Immature natural killer cell (primary cell): ENCODE results near the gene BIRC2. TPM values are rescaled to one million over a fixed set of nuclear protein-coding genes. Genes with fewer than 3 reads are reported as not detected.
A peak's percentile ranks its signal among the peaks of the same experiment; 100 is the strongest.
"Not testable (repeated sequence)": the region's sequence is repeated elsewhere in the genome, so short reads cannot be mapped to it uniquely, and the experiment has no call there.

Experiments
- DNase-seq, 3 donors: peaks; one replicate each; pipeline ENCODE4 v3.0.0; 2022; ENCODE audit warnings: mixed read lengths in 1 of 3
- H3K27ac Mint-ChIP-seq, 6 donors: one replicate each; pipeline ENCODE4 v1.8.0; 2020; ENCODE audit warnings: mixed read lengths in 6 of 6, mild to moderate bottlenecking in 5 of 6, inconsistent platforms in 4 of 6, moderate library complexity in 3 of 6
- H3K27me3 Mint-ChIP-seq, 3 donors: one replicate each; pipeline ENCODE4 v1.8.0; 2020 to 2021; ENCODE audit warnings: low read depth in 3 of 3, mild to moderate bottlenecking in 3 of 3, mixed read lengths in 3 of 3, moderate library complexity in 3 of 3, inconsistent platforms in 1 of 3
- H3K36me3 Mint-ChIP-seq, 3 donors: one replicate each; pipeline ENCODE4 v1.8.0; 2020; ENCODE audit warnings: mixed read lengths in 3 of 3, inconsistent platforms in 2 of 3, mild to moderate bottlenecking in 2 of 3
- H3K4me1 Mint-ChIP-seq, 2 donors: one replicate each; pipeline ENCODE4 v1.8.0; 2020; ENCODE audit warnings: inconsistent platforms in 2 of 2, mild to moderate bottlenecking in 2 of 2, mixed read lengths in 2 of 2, moderate library complexity in 1 of 2
- H3K4me3 Mint-ChIP-seq, 5 donors: one replicate each; pipeline ENCODE4 v1.8.0; 2020; ENCODE audit warnings: mild to moderate bottlenecking in 5 of 5, mixed read lengths in 5 of 5, inconsistent platforms in 3 of 5, moderate library complexity in 3 of 5
- H3K9me3 Mint-ChIP-seq, 6 donors: one replicate each; pipeline ENCODE4 v1.8.0; 2020; ENCODE audit warnings: mild to moderate bottlenecking in 6 of 6, mixed read lengths in 6 of 6, inconsistent platforms in 4 of 6, moderate library complexity in 3 of 6
- polyA plus RNA-seq, 3 donors: library from polyadenylated mRNA; unstranded; fragments of 300-500 nt; fragmentation: Illumina TruSeq; gene quantifications; one replicate each; pipeline ENCODE4 v1.2.3, GENCODE V29; 2021

BIRC2 gene
- polyA plus RNA-seq, 3 donors from 2014 or later = 30.8 to 44.5 (median 35.4) TPM

- H3K27ac Mint-ChIP-seq = no peak overlapping the region
- no peaks in the 10 kb centered on the region for H3K9me3 Mint-ChIP-seq
- H3K36me3 Mint-ChIP-seq = peaks cover 22 to 36% (median 26%) of the 10 kb centered on the region in 3 donors
- no peaks in the 10 kb centered on the region for H3K27me3 Mint-ChIP-seq
- no peak for DNase-seq
- H3K4me3 Mint-ChIP-seq = no peak overlapping the region
- no peaks in the 10 kb centered on the region for H3K4me1 Mint-ChIP-seq
Observed at GRCh38 chr11:102331341-102331740, 15.7 kb upstream of the BIRC2 start.

GRCh38 chr11:102332611-102332994 is 14.4 kb upstream of the BIRC2 start:
- no peaks in the 10 kb centered on the region for H3K9me3 Mint-ChIP-seq
- no peak overlapping the region for H3K4me3 Mint-ChIP-seq
- H3K36me3 Mint-ChIP-seq = peaks cover 22 to 41% (median 30%) of the 10 kb centered on the region in 3 donors
- H3K27ac Mint-ChIP-seq = peak overlapping the region in 3 of 6 donors; percentile 15 to 30 (median 17)
- no peaks in the 10 kb centered on the region for H3K27me3 Mint-ChIP-seq
- no peak for DNase-seq
- H3K4me1 Mint-ChIP-seq = no peaks in the 10 kb centered on the region

GRCh38 chr11:102338479-102339010 is 8.5 kb upstream of the BIRC2 start:
- H3K27me3 Mint-ChIP-seq = no peaks in the 10 kb centered on the region
- H3K4me3 Mint-ChIP-seq = no peak overlapping the region
- H3K27ac Mint-ChIP-seq = peak overlapping the region in 3 of 6 donors; percentile 44 to 69 (median 46)
- DNase-seq = no peak
- no peaks in the 10 kb centered on the region for H3K9me3 Mint-ChIP-seq
- peaks cover 4 to 21% (median 11%) of the 10 kb centered on the region in 3 donors for H3K36me3 Mint-ChIP-seq
- peaks cover 4 to 6% of the 10 kb centered on the region in 2 donors for H3K4me1 Mint-ChIP-seq

GRCh38 chr11:102341311-102341710 is 5.7 kb upstream of the BIRC2 start:
- H3K9me3 Mint-ChIP-seq, H3K4me3 Mint-ChIP-seq, H3K27me3 Mint-ChIP-seq, DNase-seq, H3K27ac Mint-ChIP-seq: not testable (repeated sequence)
- Mint-ChIP-seq H3K36me3 (peaks cover 4 to 15% (median 11%) of the 10 kb centered on the region in 3 donors), H3K4me1 (peaks cover 12 to 18% of the 10 kb centered on the region in 2 donors)

GRCh38 chr11:102341844-102342318 is 5.1 kb upstream of the BIRC2 start:
- no peak overlapping the region for H3K4me3 Mint-ChIP-seq

GRCh38 chr11:102343809-102344208 is 3.2 kb upstream of the BIRC2 start:
- H3K36me3 Mint-ChIP-seq = peaks cover 0 to 7% (median 0%) of the 10 kb centered on the region in 3 donors
- peaks cover 28 to 36% of the 10 kb centered on the region in 2 donors for H3K4me1 Mint-ChIP-seq
- H3K27ac Mint-ChIP-seq = no peak overlapping the region
- DNase-seq = no peak
- no peaks in the 10 kb centered on the region for H3K9me3 Mint-ChIP-seq
- H3K27me3 Mint-ChIP-seq = peaks cover 8 to 22% (median 15%) of the 10 kb centered on the region in 3 donors
- H3K4me3 Mint-ChIP-seq = no peak overlapping the region

More at GRCh38 chr11:102341844-102342318, 5.1 kb upstream of the BIRC2 start:
- Mint-ChIP-seq H3K9me3 (no peaks in the 10 kb centered on the region), H3K27ac (peak overlapping the region in 5 of 6 donors; percentile 4 to 83 (median 72)), H3K4me1 (peaks cover 16 to 22% of the 10 kb centered on the region in 2 donors), H3K27me3 (peaks cover 3 to 9% (median 7%) of the 10 kb centered on the region in 3 donors), H3K36me3 (peaks cover 4 to 10% (median 7%) of the 10 kb centered on the region in 3 donors)
- DNase-seq = peak; percentile 64 to 71 (median 66)

- Mint-ChIP-seq H3K27me3 (peaks cover 8 to 24% (median 15%) of the 10 kb centered on the region in 3 donors), H3K4me3 (peak overlapping the region; percentile 95 to 100 (median 99)), H3K36me3 (peaks cover 0 to 7% (median 0%) of the 10 kb centered on the region in 3 donors), H3K9me3 (no peaks in the 10 kb centered on the region), H3K4me1 (peaks cover 36 to 52% of the 10 kb centered on the region in 2 donors), H3K27ac (peak overlapping the region; percentile 96 to 100 (median 100))
- no peak for DNase-seq
Observed at GRCh38 chr11:102345904-102346303, 1.1 kb upstream of the BIRC2 start.

- Mint-ChIP-seq H3K36me3 (peaks cover 0 to 10% (median 0%) of the 10 kb centered on the region in 3 donors), H3K4me3 (peak overlapping the region; percentile 95 to 100 (median 99)), H3K4me1 (peaks cover 36 to 52% of the 10 kb centered on the region in 2 donors), H3K9me3 (no peaks in the 10 kb centered on the region), H3K27me3 (peaks cover 8 to 24% (median 18%) of the 10 kb centered on the region in 3 donors), H3K27ac (peak overlapping the region; percentile 96 to 100 (median 100))
- no peak for DNase-seq
Observed at GRCh38 chr11:102346456-102346747, 612 bp upstream of the BIRC2 start.

- Mint-ChIP-seq H3K36me3 (peaks cover 0 to 16% (median 5%) of the 10 kb centered on the region in 3 donors), H3K27me3 (peaks cover 8 to 24% (median 18%) of the 10 kb centered on the region in 3 donors), H3K4me3 (peak overlapping the region; percentile 95 to 100 (median 99)), H3K4me1 (peaks cover 34 to 46% of the 10 kb centered on the region in 2 donors), H3K9me3 (no peaks in the 10 kb centered on the region), H3K27ac (peak overlapping the region; percentile 96 to 100 (median 100))
- DNase-seq = peak; percentile 46 to 53 (median 49)
Observed at GRCh38 chr11:102347462-102348370, 702 bp downstream of the BIRC2 start.

GRCh38 chr11:102357116-102357515 is 10.1 kb downstream of the BIRC2 start:
- no peak for DNase-seq
- peaks cover 0 to 5% (median 2%) of the 10 kb centered on the region in 3 donors for H3K27me3 Mint-ChIP-seq
- peaks cover 38 to 71% of the 10 kb centered on the region in 2 donors for H3K4me1 Mint-ChIP-seq
- H3K36me3 Mint-ChIP-seq = peaks cover 21 to 38% (median 33%) of the 10 kb centered on the region in 3 donors
- H3K27ac Mint-ChIP-seq = no peak overlapping the region
- H3K4me3 Mint-ChIP-seq = no peak overlapping the region
- peaks cover 0 to 4% (median 0%) of the 10 kb centered on the region in 6 donors for H3K9me3 Mint-ChIP-seq

GRCh38 chr11:102359372-102359771 is 12.4 kb downstream of the BIRC2 start:
- DNase-seq = no peak
- peaks cover 36 to 63% of the 10 kb centered on the region in 2 donors for H3K4me1 Mint-ChIP-seq
- peaks cover 0 to 5% (median 2%) of the 10 kb centered on the region in 3 donors for H3K27me3 Mint-ChIP-seq
- H3K36me3 Mint-ChIP-seq = peaks cover 22 to 52% (median 37%) of the 10 kb centered on the region in 3 donors
- H3K4me3 Mint-ChIP-seq = no peak overlapping the region
- H3K9me3 Mint-ChIP-seq = peaks cover 0 to 4% (median 0%) of the 10 kb centered on the region in 6 donors
- no peak overlapping the region for H3K27ac Mint-ChIP-seq

GRCh38 chr11:102360681-102361080 is 13.7 kb downstream of the BIRC2 start:
- DNase-seq = peak; percentile 14
- Mint-ChIP-seq H3K27ac (peak overlapping the region in 5 of 6 donors; percentile 29 to 71 (median 59)), H3K27me3 (peaks cover 0 to 5% (median 2%) of the 10 kb centered on the region in 3 donors), H3K4me1 (peaks cover 33 to 50% of the 10 kb centered on the region in 2 donors), H3K9me3 (peaks cover 0 to 4% (median 0%) of the 10 kb centered on the region in 6 donors), H3K36me3 (peaks cover 22 to 63% (median 37%) of the 10 kb centered on the region in 3 donors), H3K4me3 (peak overlapping the region; percentile 15 to 61 (median 33))
